HCT116 (cell line): Measurements from ENCODE around the gene DGKG. TPM values are rescaled to one million over a fixed set of nuclear protein-coding genes. Genes with fewer than 3 reads are reported as not detected.

Experiments
- ATAC-seq: fragments of 200-7000 bp; cut with Tn5 transposase; 2 replicates; pipeline ENCODE4 v1.9.1; 2020; ENCODE audit warnings: mild to moderate bottlenecking, moderate library complexity
- BruUV-seq: library from RNA; stranded (reverse); fragments of 400-500 nt; replicated peaks from 2 replicates; lab custom pipeline; 2021; lab: Mats Ljungman, UMichigan
- CTCF ChIA-PET: fragments of 300-600 bp; sonication (Branson Sonifier 250); formaldehyde crosslinking; loops from one replicate; lab custom pipeline; 2021; ENCODE audit warnings: antibody characterized with exemption; lab: Charles Lee
- POLR2A ChIA-PET: fragments of 300-600, 350-600 bp; sonication (Branson Sonifier 250); formaldehyde crosslinking; loops from one replicate; lab custom pipeline; 2021; ENCODE audit warnings: antibody characterized with exemption; lab: Charles Lee
- RAD21 ChIA-PET, 2 experiments: fragments of 300-600 bp; sonication (Branson Sonifier 250); formaldehyde crosslinking; loops; one replicate each; lab custom pipeline; 2023; ENCODE audit warnings: low total read pairs in 2 of 2; ENCODE audit not compliant: uncharacterized antibody in 2 of 2, unreplicated experiment in 2 of 2, low non-redundant PET in 1 of 2; lab: Charles Lee
- DNase-seq: peaks from one replicate; pipeline ENCODE4 v3.0.0-alpha.2; 2010; ENCODE audit warnings: low read depth, low spot score
- H2AFZ ChIP-seq: fragments of 200-600 bp; shearing (Covaris generic), sonication (generic); 2 replicates; pipeline ENCODE4 v1.6.1; 2017; ENCODE audit warnings: low read depth, mixed run types, mixed read lengths, antibody characterized with exemption, low read length; ENCODE audit not compliant: poor library complexity, severe bottlenecking
- H3K27ac ChIP-seq: 2 replicates; pipeline ENCODE4 v1.5.1; 2012; ENCODE audit warnings: low read depth, low read length
- H3K27me3 ChIP-seq: fragments of 200-600 bp; sonication (generic); 2 replicates; pipeline ENCODE4 v1.6.1; 2016; ENCODE audit warnings: mixed run types, low read length, mixed read lengths; ENCODE audit not compliant: insufficient read depth
- H3K36me3 ChIP-seq, 2 experiments: fragments of 200-500 bp in 1 of 2; fragments of 200-600 bp in 1 of 2; sonication (Bioruptor generic) in 1 of 2; sonication (generic) in 1 of 2; 2 replicates each; pipeline versions ENCODE4 v1.5.1 to v1.6.1; 2014 to 2016; ENCODE audit warnings: low read length in 2 of 2, inconsistent platforms in 1 of 2, mixed read lengths in 1 of 2, mixed run types in 1 of 2; ENCODE audit not compliant: insufficient read depth in 2 of 2, control insufficient read depth in 1 of 2
- H3K4me1 ChIP-seq, 2 experiments: fragments of 200-600 bp in 1 of 2; sonication (generic) in 1 of 2; 2 replicates each; pipeline versions ENCODE4 v1.5.1 to v1.6.1; 2012 to 2017; ENCODE audit warnings: low read length in 2 of 2, inconsistent platforms in 1 of 2, mild to moderate bottlenecking in 1 of 2, mixed read lengths in 1 of 2, mixed run types in 1 of 2, moderate library complexity in 1 of 2; ENCODE audit not compliant: insufficient read depth in 2 of 2, control insufficient read depth in 1 of 2
- H3K4me2 ChIP-seq: fragments of 200-600 bp; sonication (generic); 2 replicates; pipeline ENCODE4 v1.6.1; 2017; ENCODE audit warnings: mixed run types, low read length, mixed read lengths
- H3K4me3 ChIP-seq, 2 experiments: fragments of 200-600 bp in 1 of 2; sonication (generic) in 1 of 2; replicated peaks in 1 of 2; 2 replicates each; pipeline ENCODE4 v1.5.1; 2011 to 2016; ENCODE audit warnings: low read length in 2 of 2, control low read depth in 1 of 2, low read depth in 1 of 2, mild to moderate bottlenecking in 1 of 2, mixed read lengths in 1 of 2, mixed run types in 1 of 2
- H3K79me2 ChIP-seq: fragments of 200-600 bp; sonication (generic); 2 replicates; pipeline ENCODE4 v1.6.1; 2017; ENCODE audit warnings: mild to moderate bottlenecking, mixed run types, low read length, moderate library complexity, mixed read lengths; ENCODE audit not compliant: insufficient read depth
- H3K9ac ChIP-seq: fragments of 200-600 bp; sonication (generic); 2 replicates; pipeline ENCODE4 v1.6.1; 2016; ENCODE audit warnings: low read length, mixed read lengths
- H3K9me2 ChIP-seq: fragments of 200-600 bp; sonication (generic), shearing (Covaris generic); 2 replicates; pipeline ENCODE4 v1.6.1; 2017; ENCODE audit warnings: mixed run types, mild to moderate bottlenecking, moderate library complexity; ENCODE audit not compliant: insufficient read depth
- H3K9me3 ChIP-seq, 2 experiments: fragments of 200-500 bp in 1 of 2; fragments of 200-600 bp in 1 of 2; sonication (Bioruptor generic) in 1 of 2; sonication (generic) in 1 of 2; 2 replicates each; pipeline ENCODE4 v1.6.1; 2014 to 2017; ENCODE audit warnings: low read length in 2 of 2, mixed read lengths in 2 of 2, inconsistent platforms in 1 of 2, low read depth in 1 of 2, mild to moderate bottlenecking in 1 of 2, mixed run types in 1 of 2, moderate library complexity in 1 of 2; ENCODE audit not compliant: control insufficient read depth in 1 of 2, insufficient read depth in 1 of 2
- H4K20me1 ChIP-seq: fragments of 200-600 bp; sonication (generic), shearing (Covaris generic); 2 replicates; pipeline ENCODE4 v1.6.1; 2017; ENCODE audit warnings: mixed run types, mild to moderate bottlenecking, moderate library complexity; ENCODE audit not compliant: insufficient read depth
- ATF3 ChIP-seq: IDR thresholded peaks from 2 replicates; pipeline ENCODE4 v1.6.1; 2012
- CEBPB ChIP-seq: IDR thresholded peaks from 2 replicates; pipeline ENCODE4 v1.6.1; 2012; ENCODE audit warnings: low read depth
- EGR1 ChIP-seq: IDR thresholded peaks from 2 replicates; pipeline ENCODE4 v1.6.1; 2012; ENCODE audit warnings: low read depth
- ELF1 ChIP-seq: IDR thresholded peaks from 2 replicates; pipeline ENCODE4 v1.6.1; 2012; ENCODE audit warnings: low read depth, borderline replicate concordance
- EZH2phosphoT487 ChIP-seq: fragments of 200-600 bp; IDR thresholded peaks from 2 replicates; pipeline ENCODE4 v1.6.1; 2018; ENCODE audit warnings: antibody characterized with exemption, borderline replicate concordance
- FOSL1 ChIP-seq: IDR thresholded peaks from 2 replicates; pipeline ENCODE4 v1.6.1; 2012; ENCODE audit warnings: low read depth
- JUND ChIP-seq: IDR thresholded peaks from 2 replicates; pipeline ENCODE4 v1.6.1; 2012
- MAX ChIP-seq: IDR thresholded peaks from 2 replicates; pipeline ENCODE4 v1.6.1; 2012
- POLR2A ChIP-seq: IDR thresholded peaks from 2 replicates; pipeline ENCODE4 v1.7.0; 2011; ENCODE audit warnings: borderline replicate concordance; ENCODE audit not compliant: insufficient read depth, insufficient read length; ENCODE audit errors: extremely low read depth
- POLR2AphosphoS5 ChIP-seq: IDR thresholded peaks from 2 replicates; pipeline ENCODE4 v1.6.1; 2011; ENCODE audit warnings: mild to moderate bottlenecking, low read depth, low read length, moderate library complexity
- REST ChIP-seq: IDR thresholded peaks from 2 replicates; pipeline ENCODE4 v1.6.1; 2012; ENCODE audit warnings: low read depth
- SIN3A ChIP-seq: IDR thresholded peaks from 2 replicates; pipeline ENCODE4 v1.6.1; 2012; ENCODE audit warnings: low read depth
- SP1 ChIP-seq: IDR thresholded peaks from 2 replicates; pipeline ENCODE4 v1.6.1; 2012; ENCODE audit warnings: low read depth
- SRF ChIP-seq: IDR thresholded peaks from 2 replicates; pipeline ENCODE4 v1.6.1; 2012; ENCODE audit warnings: low read depth
- ZBTB33 ChIP-seq: IDR thresholded peaks from 2 replicates; pipeline ENCODE4 v1.6.1; 2011; ENCODE audit warnings: mild to moderate bottlenecking, low read length, moderate library complexity; ENCODE audit not compliant: insufficient replicate concordance; ENCODE audit errors: extremely low read depth
- ZFX ChIP-seq: fragments of 450-650 bp; IDR thresholded peaks from 2 replicates; pipeline ENCODE4 v1.6.1; 2017
- ZNF274 ChIP-seq: fragments of 200-500 bp; sonication (Bioruptor generic); IDR thresholded peaks from 2 replicates; pipeline ENCODE4 v1.6.1; 2014; ENCODE audit warnings: mild to moderate bottlenecking, low read depth, low read length, inconsistent platforms
- intact Hi-C: fragments of 100-400 bp; cut with micrococcal nuclease; formaldehyde crosslinking; loops from 2 replicates; pipeline ENCODE4 v1.10.0; 2022
- total RNA-seq: library from RNA; stranded (reverse); gene quantifications from one replicate; pipeline ENCODE4 v1.2.1, GENCODE V29; 2021; ENCODE audit not compliant: unreplicated experiment

DGKG gene
- total RNA-seq, 1 experiment from 2014 or later = 4.8 TPM

GRCh38 chr3:186154641-186155040 is 207.4 kb downstream of the DGKG start (continued):
- TF ChIP-seq REST (no peak), EGR1 (no peak), SRF (no peak), CEBPB (no peak), POLR2A (no peak), ATF3 (no peak), ZBTB33 (no peak)

GRCh38 chr3:186152889-186153292 is 209.1 kb downstream of the DGKG start:
- Histone ChIP-seq H3K9me3 (no peaks in the 10 kb centered on the region), H3K9ac (no peak overlapping the region), H3K27ac (no peak overlapping the region), H4K20me1 (no peaks in the 10 kb centered on the region), H3K4me2 (no peak overlapping the region), H3K27me3 (no peaks in the 10 kb centered on the region), H3K9me2 (no peaks in the 10 kb centered on the region), H3K4me1 (no peaks in the 10 kb centered on the region), H3K4me3 (no peak overlapping the region), H3K79me2 (no peaks in the 10 kb centered on the region), H2AFZ (no peak overlapping the region), H3K36me3 (no peaks in the 10 kb centered on the region)
- DNase-seq = no peak
- POLR2A ChIA-PET = no interaction called here
- BruUV-seq = no TSS peak
- CTCF ChIA-PET = interaction anchor here (1.0 kb wide), 1 partner anchor 176 kb away, joined by 3 read pairs; no protein-coding TSS in a partner anchor
- RAD21 ChIA-PET = no interaction called here
- no peak for ATAC-seq
- intact Hi-C loops = no loop called here
- TF ChIP-seq ZNF274 (no peak), SP1 (no peak), POLR2AphosphoS5 (no peak), SRF (no peak), ELF1 (no peak), CEBPB (no peak), MAX (no peak), SIN3A (no peak), EGR1 (no peak), JUND (no peak), ZFX (no peak), POLR2A (no peak), REST (no peak), FOSL1 (no peak), EZH2phosphoT487 (no peak)
